ENCODE measurements around the gene SWI5. TPM values are rescaled to one million over a fixed set of nuclear protein-coding genes. Genes with fewer than 3 reads are reported as not detected.

Gene SWI5
- total and polyA plus RNA-seq, 9 of the 15 experiments (the other 6 are each of a cell fraction or from before 2014, with no cell fraction given) = 62.8 to 133 (median 95.9) TPM

DNA sequence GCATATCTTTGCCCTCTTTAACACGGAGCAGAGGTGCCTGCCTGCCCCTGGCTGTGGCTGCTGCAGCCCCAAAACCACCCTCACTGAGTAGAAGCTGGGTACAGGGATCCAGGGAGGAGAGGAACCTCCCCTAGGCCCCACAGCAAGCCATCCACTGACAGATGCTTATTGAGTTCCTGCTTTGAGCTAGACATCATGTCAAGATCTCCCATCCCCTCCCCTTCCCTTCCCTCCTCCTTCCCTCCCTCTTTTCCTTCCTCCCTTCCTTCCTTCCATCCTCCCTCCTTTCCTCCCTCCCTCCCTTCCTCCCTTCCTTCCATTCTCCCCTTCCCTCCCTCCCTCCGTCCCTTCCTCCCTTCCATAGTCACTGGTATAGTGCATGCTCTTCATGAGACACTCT, 29.6 kb upstream of the SWI5 start:
- Histone ChIP-seq H3K4me1 (replicated peaks in 1 of 2; ENCODE audit: control insufficient read depth in 2 of 2, insufficient read depth in 2 of 2, low read length in 2 of 2) (peaks cover 36 to 62% of the 10 kb centered on the region in 2 experiments), H3K9ac (ENCODE audit: insufficient read depth in 1 of 2, low read depth in 2 of 2, low read length in 2 of 2) (peak overlapping the region in 1 of 2 experiments; percentile 29; a peak in 1 of 4 replicates), H3K9me3 (replicated peaks; ENCODE audit: control insufficient read depth, insufficient read depth, low read depth, low read length) (no peaks in the 10 kb centered on the region), H3K4me2 (ENCODE audit: insufficient read depth, low read length) (no peak overlapping the region), H3K4me3 (no peak overlapping the region), H3K36me3 (ENCODE audit: control insufficient read depth, insufficient read depth, low read length) (no peaks in the 10 kb centered on the region), H4K20me1 (replicated peaks; ENCODE audit: control insufficient read depth, insufficient read depth, low read length) (no peaks in the 10 kb centered on the region), H2AFZ (ENCODE audit: low read depth, low read length) (no peak overlapping the region), H3K27me3 (ENCODE audit: control insufficient read depth in 2 of 2, insufficient read depth in 2 of 2, low read length in 2 of 2) (no peaks in the 10 kb centered on the region), H3K27ac (ENCODE audit: extremely low read depth, low read depth, low read length) (no peak overlapping the region), H3K9me1 (ENCODE audit: control insufficient read depth, insufficient read depth, low read length) (no peaks in the 10 kb centered on the region), H3K79me2 (ENCODE audit: control insufficient read depth, insufficient read depth, low read length) (peaks cover 9% of the 10 kb centered on the region; the same call in 2 of the 3 replicates)
- ATAC-seq (no peak), DNase-seq (ENCODE audit: extremely low read depth in 1 of 4, low spot score in 3 of 4) (peak in 1 of 4 experiments; percentile 23), FAIRE-seq (peak; percentile 51)
- in situ Hi-C loops (cut with MboI) = loop anchor here (10.0 kb wide), 1 partner anchor 448 kb away; no protein-coding TSS in a partner anchor
- ChIA-PET POLR2A (interaction anchor here (0.7 to 1.5 kb wide), 7 partner anchors 8 to 113 kb away, joined by 3 to 6 read pairs (median 4); partner anchors contain the start of gene BBLN), CTCF (ENCODE audit: low intra/inter-chr PET ratio) (no interaction called here)
- BruUV-seq (replicated peaks) = no TSS peak
- 45% methylated on average over 2 of the region's 2 CpGs for WGBS (ENCODE audit: insufficient coverage, low coverage, missing lambda C conversion rate)
- intact Hi-C loops (cut with micrococcal nuclease) = no loop called here
- TF ChIP-seq RBM25 (IDR thresholded peaks at IDR 0.05; ENCODE audit: low read depth, low read length, severe bottlenecking) = no peak
- peak; percentile 74 for TF ChIP-seq EHMT2 (IDR thresholded peaks at IDR 0.05)
- no peak for TF ChIP-seq ZFP30 (CRISPR knock-in tag; IDR thresholded peaks at IDR 0.05; ENCODE audit: borderline replicate concordance)
- peak; percentile 51; the same call in 1 of the 2 replicates for TF ChIP-seq ARID2 (IDR thresholded peaks at IDR 0.05)
- no peak for TF ChIP-seq ZNF263 (CRISPR knock-in tag; IDR thresholded peaks at IDR 0.05; ENCODE audit: borderline replicate concordance)
- TF ChIP-seq, protein P1, sequence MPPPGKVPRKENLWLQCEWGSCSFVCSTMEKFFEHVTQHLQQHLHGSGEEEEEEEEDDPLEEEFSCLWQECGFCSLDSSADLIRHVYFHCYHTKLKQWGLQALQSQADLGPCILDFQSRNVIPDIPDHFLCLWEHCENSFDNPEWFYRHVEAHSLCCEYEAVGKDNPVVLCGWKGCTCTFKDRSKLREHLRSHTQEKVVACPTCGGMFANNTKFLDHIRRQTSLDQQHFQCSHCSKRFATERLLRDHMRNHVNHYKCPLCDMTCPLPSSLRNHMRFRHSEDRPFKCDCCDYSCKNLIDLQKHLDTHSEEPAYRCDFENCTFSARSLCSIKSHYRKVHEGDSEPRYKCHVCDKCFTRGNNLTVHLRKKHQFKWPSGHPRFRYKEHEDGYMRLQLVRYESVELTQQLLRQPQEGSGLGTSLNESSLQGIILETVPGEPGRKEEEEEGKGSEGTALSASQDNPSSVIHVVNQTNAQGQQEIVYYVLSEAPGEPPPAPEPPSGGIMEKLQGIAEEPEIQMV (tag; conservative IDR thresholded peaks at IDR 0.05; ENCODE audit: low read depth) = no peak
- TF ChIP-seq ZNF146 (CRISPR knock-in tag; IDR thresholded peaks at IDR 0.05; ENCODE audit: unreplicated experiment) = no peak
- TF ChIP-seq BCL6 (CRISPR knock-in tag; IDR thresholded peaks at IDR 0.05) = no peak
- peak; percentile 72; the same call in 1 of the 2 replicates for TF ChIP-seq HLTF (IDR thresholded peaks at IDR 0.05)
- TF ChIP-seq PCBP1 (IDR thresholded peaks at IDR 0.05; ENCODE audit: low read depth, low read length, poor library complexity, severe bottlenecking) = no peak
- TF ChIP-seq SPI1 (IDR thresholded peaks at IDR 0.05; ENCODE audit: borderline replicate concordance, low read depth, low read length) = peak; percentile 1; the same call in 1 of the 2 replicates
- TF ChIP-seq ELF2 (CRISPR knock-in tag; IDR thresholded peaks at IDR 0.05) = no peak
- TF ChIP-seq, protein P2, sequence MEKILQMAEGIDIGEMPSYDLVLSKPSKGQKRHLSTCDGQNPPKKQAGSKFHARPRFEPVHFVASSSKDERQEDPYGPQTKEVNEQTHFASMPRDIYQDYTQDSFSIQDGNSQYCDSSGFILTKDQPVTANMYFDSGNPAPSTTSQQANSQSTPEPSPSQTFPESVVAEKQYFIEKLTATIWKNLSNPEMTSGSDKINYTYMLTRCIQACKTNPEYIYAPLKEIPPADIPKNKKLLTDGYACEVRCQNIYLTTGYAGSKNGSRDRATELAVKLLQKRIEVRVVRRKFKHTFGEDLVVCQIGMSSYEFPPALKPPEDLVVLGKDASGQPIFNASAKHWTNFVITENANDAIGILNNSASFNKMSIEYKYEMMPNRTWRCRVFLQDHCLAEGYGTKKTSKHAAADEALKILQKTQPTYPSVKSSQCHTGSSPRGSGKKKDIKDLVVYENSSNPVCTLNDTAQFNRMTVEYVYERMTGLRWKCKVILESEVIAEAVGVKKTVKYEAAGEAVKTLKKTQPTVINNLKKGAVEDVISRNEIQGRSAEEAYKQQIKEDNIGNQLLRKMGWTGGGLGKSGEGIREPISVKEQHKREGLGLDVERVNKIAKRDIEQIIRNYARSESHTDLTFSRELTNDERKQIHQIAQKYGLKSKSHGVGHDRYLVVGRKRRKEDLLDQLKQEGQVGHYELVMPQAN (IDR thresholded peaks at IDR 0.05; ENCODE audit: borderline replicate concordance) = 0 out of 2 replicates have a peak, but pooled peaks have one; percentile 23
- TF ChIP-seq, protein P3, sequence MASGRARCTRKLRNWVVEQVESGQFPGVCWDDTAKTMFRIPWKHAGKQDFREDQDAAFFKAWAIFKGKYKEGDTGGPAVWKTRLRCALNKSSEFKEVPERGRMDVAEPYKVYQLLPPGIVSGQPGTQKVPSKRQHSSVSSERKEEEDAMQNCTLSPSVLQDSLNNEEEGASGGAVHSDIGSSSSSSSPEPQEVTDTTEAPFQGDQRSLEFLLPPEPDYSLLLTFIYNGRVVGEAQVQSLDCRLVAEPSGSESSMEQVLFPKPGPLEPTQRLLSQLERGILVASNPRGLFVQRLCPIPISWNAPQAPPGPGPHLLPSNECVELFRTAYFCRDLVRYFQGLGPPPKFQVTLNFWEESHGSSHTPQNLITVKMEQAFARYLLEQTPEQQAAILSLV (tag; IDR thresholded peaks at IDR 0.05) = no peak
- no peak for TF ChIP-seq TRIM28 (IDR thresholded peaks at IDR 0.05)
- TF ChIP-seq TEAD1 (CRISPR knock-in tag; IDR thresholded peaks at IDR 0.05) = no peak
- TF ChIP-seq LARP7 (IDR thresholded peaks at IDR 0.05) = peak; percentile 77; the same call in 1 of the 2 replicates
- peak; percentile 43 for TF ChIP-seq HNRNPK (IDR thresholded peaks at IDR 0.05; ENCODE audit: low read depth, low read length, poor library complexity, severe bottlenecking)
- peak; percentile 72; the same call in 1 of the 2 replicates for TF ChIP-seq MCM3 (IDR thresholded peaks at IDR 0.05)
- no peak for TF ChIP-seq TAF9B (IDR thresholded peaks at IDR 0.05; ENCODE audit: partially characterized antibody)
- TF ChIP-seq HDAC1 (IDR thresholded peaks at IDR 0.05) = peak in 1 of 2 experiments; percentile 61; a peak in 2 of 4 replicates
